Breast epithelium (tissue), 4 donors: ENCODE results near the gene CMSS1. TPM values are rescaled to one million over a fixed set of nuclear protein-coding genes. Genes with fewer than 3 reads are reported as not detected.

Source experiments
- DNase-seq, 2 donors: peaks; one replicate each; pipeline ENCODE4 v3.0.0-alpha.2; 2019; ENCODE audit warnings: low spot score in 2 of 2
- H3K27ac ChIP-seq, 2 donors: fragments of 200-600 bp; sonication (generic) in 1 of 2; one replicate each; pipeline ENCODE4 v1.5.1; 2016 to 2019; ENCODE audit warnings: mild to moderate bottlenecking in 1 of 2
- H3K27me3 ChIP-seq, 2 donors: fragments of 200-600 bp; sonication (generic) in 1 of 2; one replicate each; pipeline versions ENCODE4 v1.5.1 to v1.6.0; 2017 to 2019; ENCODE audit warnings: control low read depth in 1 of 2, mild to moderate bottlenecking in 1 of 2
- H3K36me3 ChIP-seq: fragments of 200-600 bp; one replicate; pipeline ENCODE4 v1.5.1; 2019
- H3K4me1 ChIP-seq, 2 donors: fragments of 200-600 bp; sonication (generic); one replicate each; pipeline ENCODE4 v1.5.1; 2016 to 2019; ENCODE audit warnings: control low read depth in 1 of 2
- H3K4me3 ChIP-seq, 3 donors: fragments of 200-600 bp; sonication (generic); 1 replicate in 2 of 3; 2 replicates in 1 of 3; pipeline ENCODE4 v1.5.1; 2016 to 2019; ENCODE audit warnings: mild to moderate bottlenecking in 3 of 3, moderate library complexity in 2 of 3
- H3K9me3 ChIP-seq, 2 donors: fragments of 200-600 bp; sonication (generic) in 1 of 2; one replicate each; pipeline ENCODE4 v1.5.1; 2016 to 2019; ENCODE audit warnings: control low read depth in 1 of 2
- POLR2A ChIP-seq: fragments of 450-650 bp; IDR thresholded peaks from one replicate; pipeline ENCODE4 v1.6.1; 2016; ENCODE audit warnings: antibody characterized with exemption, mild to moderate bottlenecking, moderate library complexity
- POLR2AphosphoS5 ChIP-seq, 3 donors: sonication (generic); formaldehyde crosslinking; IDR thresholded peaks; one replicate each; pipeline ENCODE4 v1.6.1; 2017; ENCODE audit warnings: antibody characterized with exemption in 3 of 3
- intact Hi-C: fragments of 100-400 bp; cut with DNase I; formaldehyde crosslinking; loops from one replicate; pipeline ENCODE4 v1.15.1; 2023; ENCODE audit warnings: low total_unique reads
- total RNA-seq, 3 donors: library from RNA; depleted of rRNA; stranded (reverse); fragments of >200 nt; gene quantifications; one replicate each; pipeline ENCODE4 v1.1.0, GENCODE V29; 2016
- TF ChIP-seq, protein P1 (sequence below), 3 donors: fragments of 450-650 bp; IDR thresholded peaks; one replicate each; pipeline ENCODE4 v1.5.1; 2016 to 2017; ENCODE audit warnings: antibody characterized with exemption in 3 of 3, mild to moderate bottlenecking in 3 of 3, moderate library complexity in 3 of 3

The CMSS1 gene
- total RNA-seq, 3 donors from 2014 or later = 15.5 to 35.4 (median 16.1) TPM

GRCh38 chr3:100184948-100185570 is 367.4 kb downstream of the CMSS1 start:
- Histone ChIP-seq H3K4me3 (no peak overlapping the region), H3K36me3 (no peaks in the 10 kb centered on the region), H3K27me3 (no peaks in the 10 kb centered on the region), H3K9me3 (peaks cover 1 to 4% of the 10 kb centered on the region in 2 donors), H3K27ac (peak overlapping the region; percentile 26 to 33), H3K4me1 (no peaks in the 10 kb centered on the region)
- TF ChIP-seq, protein P1, sequence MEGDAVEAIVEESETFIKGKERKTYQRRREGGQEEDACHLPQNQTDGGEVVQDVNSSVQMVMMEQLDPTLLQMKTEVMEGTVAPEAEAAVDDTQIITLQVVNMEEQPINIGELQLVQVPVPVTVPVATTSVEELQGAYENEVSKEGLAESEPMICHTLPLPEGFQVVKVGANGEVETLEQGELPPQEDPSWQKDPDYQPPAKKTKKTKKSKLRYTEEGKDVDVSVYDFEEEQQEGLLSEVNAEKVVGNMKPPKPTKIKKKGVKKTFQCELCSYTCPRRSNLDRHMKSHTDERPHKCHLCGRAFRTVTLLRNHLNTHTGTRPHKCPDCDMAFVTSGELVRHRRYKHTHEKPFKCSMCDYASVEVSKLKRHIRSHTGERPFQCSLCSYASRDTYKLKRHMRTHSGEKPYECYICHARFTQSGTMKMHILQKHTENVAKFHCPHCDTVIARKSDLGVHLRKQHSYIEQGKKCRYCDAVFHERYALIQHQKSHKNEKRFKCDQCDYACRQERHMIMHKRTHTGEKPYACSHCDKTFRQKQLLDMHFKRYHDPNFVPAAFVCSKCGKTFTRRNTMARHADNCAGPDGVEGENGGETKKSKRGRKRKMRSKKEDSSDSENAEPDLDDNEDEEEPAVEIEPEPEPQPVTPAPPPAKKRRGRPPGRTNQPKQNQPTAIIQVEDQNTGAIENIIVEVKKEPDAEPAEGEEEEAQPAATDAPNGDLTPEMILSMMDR (IDR thresholded peaks at IDR 0.05) = no peak
- TF ChIP-seq POLR2AphosphoS5 (IDR thresholded peaks at IDR 0.05) = no peak
- no peak for TF ChIP-seq POLR2A
- DNase-seq = no peak
- intact Hi-C loops = no loop called here

DNA sequence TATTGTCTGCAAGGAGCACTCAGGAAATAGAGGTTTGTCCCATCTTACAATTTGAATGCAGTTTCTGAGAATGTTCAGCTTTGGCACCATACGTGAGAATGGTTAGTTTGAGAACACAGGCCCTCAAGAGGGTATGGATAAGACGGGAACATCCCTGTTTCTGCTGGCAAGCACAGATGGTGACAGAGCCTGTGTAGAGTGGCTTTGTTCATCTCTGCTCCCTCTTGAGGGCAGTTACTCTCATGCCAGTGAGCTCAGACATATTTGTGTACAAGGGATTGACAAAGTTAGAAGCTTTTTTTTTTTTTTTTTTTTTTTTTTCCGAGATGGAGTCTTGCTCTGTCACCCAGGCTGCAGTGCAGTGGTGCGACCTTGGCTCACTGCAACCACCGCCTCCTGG is 368.2 kb downstream of the CMSS1 start:
- no peak for DNase-seq
- peak overlapping the region in 1 of 2 donors; percentile 33 for H3K27ac ChIP-seq
- intact Hi-C loops = no loop called here

DNA sequence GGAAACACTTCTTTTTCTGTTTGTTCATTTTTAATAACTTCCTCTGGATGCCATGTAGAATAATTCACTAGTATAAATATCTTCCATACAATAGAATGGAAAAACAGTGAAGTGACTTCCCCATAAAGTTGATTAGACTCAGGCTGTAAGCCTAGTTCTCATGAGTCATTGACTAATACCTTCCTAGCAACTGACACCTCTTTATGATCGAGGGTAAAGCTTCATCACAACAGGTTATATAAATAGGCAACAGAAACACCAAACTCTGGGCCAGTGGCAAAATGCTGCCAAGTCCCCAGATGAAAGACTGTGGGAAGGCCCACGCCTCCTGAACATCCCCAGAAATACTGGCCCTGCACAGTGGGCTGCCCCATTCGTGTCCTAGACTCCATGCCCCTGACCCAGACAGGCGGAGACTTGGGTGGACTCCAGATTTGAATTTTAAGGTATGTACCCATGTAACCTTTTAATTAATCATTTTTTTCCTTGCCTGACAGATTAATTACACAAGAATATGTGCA is 371.8 kb downstream of the CMSS1 start:
- Histone ChIP-seq H3K4me3 (no peak overlapping the region), H3K27ac (no peak overlapping the region), H3K27me3 (no peaks in the 10 kb centered on the region), H3K4me1 (no peaks in the 10 kb centered on the region), H3K9me3 (no peaks in the 10 kb centered on the region), H3K36me3 (no peaks in the 10 kb centered on the region)
- no peak for DNase-seq
- intact Hi-C loops = no loop called here
- TF ChIP-seq, protein P1 (IDR thresholded peaks at IDR 0.05) = no peak
- TF ChIP-seq POLR2AphosphoS5 (IDR thresholded peaks at IDR 0.05) (no peak), POLR2A (no peak)

More for the DNA sequence above, 368.2 kb downstream of the CMSS1 start:
- Histone ChIP-seq H3K4me1 (no peaks in the 10 kb centered on the region), H3K27me3 (no peaks in the 10 kb centered on the region), H3K36me3 (no peaks in the 10 kb centered on the region), H3K4me3 (no peak overlapping the region), H3K9me3 (no peaks in the 10 kb centered on the region)
- TF ChIP-seq POLR2AphosphoS5 (IDR thresholded peaks at IDR 0.05) (no peak), POLR2A (no peak)
- TF ChIP-seq, protein P1 (IDR thresholded peaks at IDR 0.05) = no peak

DNA sequence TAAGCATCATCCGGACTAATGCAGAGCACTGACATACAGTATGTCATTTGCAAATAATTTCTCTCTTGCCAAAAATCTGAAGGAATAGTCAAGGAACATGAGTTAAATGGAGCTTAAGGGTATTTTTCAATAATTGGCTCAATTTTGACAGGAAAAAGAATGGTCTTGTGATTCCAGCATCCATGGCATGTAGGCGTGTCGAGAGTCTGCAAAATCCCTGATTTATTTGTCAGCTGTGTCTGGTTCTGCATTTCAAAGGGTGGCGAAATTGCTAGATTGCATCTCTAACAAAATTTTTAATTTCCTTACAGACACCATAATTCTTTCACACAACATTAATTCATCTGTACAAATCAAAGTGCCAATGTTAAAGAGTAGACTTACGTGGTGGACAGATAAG is 377.7 kb downstream of the CMSS1 start:
- intact Hi-C loops = no loop called here
- Histone ChIP-seq H3K4me3 (no peak overlapping the region), H3K9me3 (peaks cover 0 to 7% of the 10 kb centered on the region in 2 donors), H3K27me3 (no peaks in the 10 kb centered on the region), H3K4me1 (no peaks in the 10 kb centered on the region), H3K27ac (no peak overlapping the region), H3K36me3 (no peaks in the 10 kb centered on the region)
- TF ChIP-seq, protein P1 (IDR thresholded peaks at IDR 0.05) = no peak
- TF ChIP-seq POLR2A (no peak), POLR2AphosphoS5 (IDR thresholded peaks at IDR 0.05) (no peak)
- no peak for DNase-seq

DNA sequence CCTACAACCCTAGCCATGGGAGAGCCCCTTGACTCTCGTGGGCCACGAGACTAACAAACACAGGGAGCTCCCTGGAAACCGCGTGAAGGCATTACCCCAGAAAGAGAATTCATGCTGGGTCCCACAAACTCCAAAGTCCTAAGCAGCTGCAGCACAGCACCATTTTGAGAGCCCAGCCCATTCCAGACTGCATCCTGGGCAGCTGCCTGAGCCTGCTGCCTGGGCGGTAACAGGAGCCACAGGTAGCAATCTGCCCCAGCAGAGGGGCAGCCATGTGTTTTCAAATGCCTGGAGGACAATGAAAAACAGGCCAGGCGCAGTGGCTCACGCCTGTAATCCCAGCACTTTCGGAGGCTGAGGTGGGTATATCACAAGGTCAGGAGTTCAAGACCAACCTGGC is 380.2 kb downstream of the CMSS1 start:
- no peak overlapping the region for H3K27ac ChIP-seq
- DNase-seq = no peak
- no peak for TF ChIP-seq POLR2AphosphoS5 (IDR thresholded peaks at IDR 0.05)
- TF ChIP-seq POLR2A = no peak
- TF ChIP-seq, protein P1 (IDR thresholded peaks at IDR 0.05) = no peak
- no peaks in the 10 kb centered on the region for H3K4me1 ChIP-seq
- H3K27me3 ChIP-seq = no peaks in the 10 kb centered on the region
- intact Hi-C loops = no loop called here
- no peak overlapping the region for H3K4me3 ChIP-seq
- H3K36me3 ChIP-seq = no peaks in the 10 kb centered on the region
- H3K9me3 ChIP-seq = peaks cover 0 to 7% of the 10 kb centered on the region in 2 donors
